DOHH2 (cell line): Measurements from ENCODE around the gene TRIB2.

Source experiments
- H3F3A ChIP-seq: fragments of 200-600 bp; sonication (generic), shearing (Covaris generic); 2 replicates; pipeline ENCODE4 v1.6.0; 2016; ENCODE audit warnings: antibody characterized with exemption, mild to moderate bottlenecking; ENCODE audit not compliant: control insufficient read depth, insufficient read depth
- H3K27ac ChIP-seq: fragments of 200-600 bp; sonication (generic); 2 replicates; pipeline ENCODE4 v1.5.1; 2014; ENCODE audit warnings: low read depth, mild to moderate bottlenecking, low read length, moderate library complexity
- H3K27me3 ChIP-seq: fragments of 200-600 bp; sonication (generic); 2 replicates; pipeline ENCODE4 v1.6.1; 2014; ENCODE audit warnings: mild to moderate bottlenecking, low read length, mixed read lengths; ENCODE audit not compliant: control insufficient read depth
- H3K36me3 ChIP-seq: fragments of 200-600 bp; sonication (generic); 2 replicates; pipeline ENCODE4 v1.6.1; 2014; ENCODE audit warnings: mild to moderate bottlenecking, low read length, moderate library complexity, mixed read lengths; ENCODE audit not compliant: control insufficient read depth
- H3K4me1 ChIP-seq: fragments of 200-600 bp; sonication (generic); 2 replicates; pipeline ENCODE4 v1.6.1; 2014; ENCODE audit warnings: mild to moderate bottlenecking, low read length, mixed read lengths; ENCODE audit not compliant: control insufficient read depth
- H3K4me2 ChIP-seq: fragments of 200-600 bp; sonication (generic); 2 replicates; pipeline ENCODE4 v1.6.0; 2014; ENCODE audit warnings: mild to moderate bottlenecking, low read length, moderate library complexity
- H3K4me3 ChIP-seq: fragments of 200-600 bp; sonication (generic); 2 replicates; pipeline ENCODE4 v1.5.1; 2014; ENCODE audit warnings: mild to moderate bottlenecking, low read length, mixed read lengths
- H3K79me2 ChIP-seq: fragments of 200-600 bp; sonication (generic); 2 replicates; pipeline ENCODE4 v1.6.1; 2014; ENCODE audit warnings: mild to moderate bottlenecking, low read length, mixed read lengths; ENCODE audit not compliant: control insufficient read depth
- H3K9me2 ChIP-seq: fragments of 200-600 bp; sonication (generic); replicated peaks from 2 replicates; pipeline ENCODE4 v1.6.1; 2014; ENCODE audit warnings: mild to moderate bottlenecking, low read length, mixed read lengths; ENCODE audit not compliant: control insufficient read depth
- H3K9me3 ChIP-seq: fragments of 200-600 bp; sonication (generic); 2 replicates; pipeline ENCODE4 v1.6.1; 2014; ENCODE audit warnings: antibody characterized with exemption, low read length, mixed read lengths; ENCODE audit not compliant: control insufficient read depth, insufficient read depth
- H4K20me1 ChIP-seq: fragments of 200-600 bp; sonication (generic); 2 replicates; pipeline ENCODE4 v1.6.0; 2014; ENCODE audit warnings: low read depth, mild to moderate bottlenecking, antibody characterized with exemption, low read length, moderate library complexity; ENCODE audit not compliant: control insufficient read depth, insufficient read depth
- EZH2phosphoT487 ChIP-seq: fragments of 200-600 bp; sonication (generic); IDR thresholded peaks from 2 replicates; pipeline ENCODE4 v1.6.1; 2017; ENCODE audit warnings: borderline replicate concordance, mild to moderate bottlenecking, antibody characterized with exemption, low read length, moderate library complexity, mixed read lengths
- TF ChIP-seq, protein P1 (sequence below): fragments of 200-600 bp; sonication (generic); IDR thresholded peaks from one replicate; pipeline ENCODE4 v1.5.1; 2014; ENCODE audit warnings: antibody characterized with exemption, mild to moderate bottlenecking, low read depth, low read length; ENCODE audit not compliant: poor library complexity, severe bottlenecking

The TRIB2 gene

DNA sequence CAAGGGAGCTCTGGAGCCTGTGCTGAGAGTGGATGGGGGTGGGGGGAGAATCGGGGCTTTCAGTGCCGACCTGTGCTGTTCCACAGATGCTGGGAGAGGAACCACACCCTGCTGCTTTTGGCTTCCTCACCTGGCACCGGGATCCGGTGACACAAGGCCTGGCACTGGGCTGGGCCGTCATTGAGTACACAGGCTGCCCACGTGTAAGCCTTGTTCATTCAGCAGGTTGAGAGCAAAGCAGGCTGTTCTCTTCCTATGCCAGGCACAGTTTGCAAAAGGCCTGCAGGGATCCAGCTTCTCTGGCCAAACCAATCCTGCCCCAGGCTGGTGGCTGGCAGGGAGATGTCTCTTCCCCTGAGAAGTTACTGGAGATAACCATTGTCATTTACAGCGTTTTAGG, 17.1 kb downstream of the TRIB2 start:
- Histone ChIP-seq H3K4me3 (no peak overlapping the region), H3K9me2 (no peaks in the 10 kb centered on the region), H4K20me1 (peaks cover 8% of the 10 kb centered on the region; the same call in 1 of the 2 replicates), H3F3A (0 out of 2 replicates have a peak, but pooled peaks cover under 1% of the 10 kb centered on the region), H3K27me3 (no peaks in the 10 kb centered on the region), H3K4me1 (peaks cover 23% of the 10 kb centered on the region), H3K4me2 (no peak overlapping the region), H3K27ac (no peak overlapping the region), H3K79me2 (peaks cover 59% of the 10 kb centered on the region), H3K9me3 (no peaks in the 10 kb centered on the region), H3K36me3 (peaks cover 73% of the 10 kb centered on the region)
- no peak for TF ChIP-seq EZH2phosphoT487
- TF ChIP-seq, protein P1, sequence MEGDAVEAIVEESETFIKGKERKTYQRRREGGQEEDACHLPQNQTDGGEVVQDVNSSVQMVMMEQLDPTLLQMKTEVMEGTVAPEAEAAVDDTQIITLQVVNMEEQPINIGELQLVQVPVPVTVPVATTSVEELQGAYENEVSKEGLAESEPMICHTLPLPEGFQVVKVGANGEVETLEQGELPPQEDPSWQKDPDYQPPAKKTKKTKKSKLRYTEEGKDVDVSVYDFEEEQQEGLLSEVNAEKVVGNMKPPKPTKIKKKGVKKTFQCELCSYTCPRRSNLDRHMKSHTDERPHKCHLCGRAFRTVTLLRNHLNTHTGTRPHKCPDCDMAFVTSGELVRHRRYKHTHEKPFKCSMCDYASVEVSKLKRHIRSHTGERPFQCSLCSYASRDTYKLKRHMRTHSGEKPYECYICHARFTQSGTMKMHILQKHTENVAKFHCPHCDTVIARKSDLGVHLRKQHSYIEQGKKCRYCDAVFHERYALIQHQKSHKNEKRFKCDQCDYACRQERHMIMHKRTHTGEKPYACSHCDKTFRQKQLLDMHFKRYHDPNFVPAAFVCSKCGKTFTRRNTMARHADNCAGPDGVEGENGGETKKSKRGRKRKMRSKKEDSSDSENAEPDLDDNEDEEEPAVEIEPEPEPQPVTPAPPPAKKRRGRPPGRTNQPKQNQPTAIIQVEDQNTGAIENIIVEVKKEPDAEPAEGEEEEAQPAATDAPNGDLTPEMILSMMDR, result no peak

DNA sequence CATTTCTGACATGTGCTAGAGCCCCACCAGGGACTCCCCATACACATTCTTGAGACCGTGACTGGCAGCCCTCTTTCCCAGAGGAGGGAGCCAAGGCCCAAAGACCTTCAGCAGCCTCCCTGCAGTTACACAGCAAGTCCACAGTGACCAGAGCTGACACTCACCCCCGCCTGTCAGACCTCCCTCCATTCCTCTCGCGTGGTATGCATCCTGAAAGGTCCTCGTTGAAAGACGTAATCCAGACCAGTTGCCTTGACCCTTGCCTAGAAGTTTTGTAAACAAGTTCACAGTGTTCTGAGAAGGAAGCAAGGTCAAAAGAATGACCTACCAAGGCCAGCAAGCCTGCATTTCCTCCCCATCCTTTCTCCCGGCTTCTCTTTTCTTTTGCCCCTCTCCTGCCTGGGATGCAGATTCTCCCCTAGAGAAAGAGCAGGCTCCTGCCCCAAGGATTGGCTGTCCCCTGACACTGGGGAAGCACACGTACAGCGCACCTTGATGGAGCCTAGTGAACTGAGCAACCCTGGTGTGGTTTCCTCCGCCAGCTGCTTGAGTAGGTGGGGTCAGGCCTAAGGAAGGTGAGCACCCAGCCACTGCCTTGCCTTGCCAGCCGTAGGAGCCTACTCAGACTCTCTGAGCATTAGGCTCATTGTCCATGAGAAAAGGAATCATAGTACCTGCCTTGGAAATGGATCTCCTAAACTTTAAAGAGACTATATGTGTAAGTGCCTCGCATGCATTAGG, 18.3 kb downstream of the TRIB2 start:
- H3K27me3 ChIP-seq, result no peaks in the 10 kb centered on the region

DNA sequence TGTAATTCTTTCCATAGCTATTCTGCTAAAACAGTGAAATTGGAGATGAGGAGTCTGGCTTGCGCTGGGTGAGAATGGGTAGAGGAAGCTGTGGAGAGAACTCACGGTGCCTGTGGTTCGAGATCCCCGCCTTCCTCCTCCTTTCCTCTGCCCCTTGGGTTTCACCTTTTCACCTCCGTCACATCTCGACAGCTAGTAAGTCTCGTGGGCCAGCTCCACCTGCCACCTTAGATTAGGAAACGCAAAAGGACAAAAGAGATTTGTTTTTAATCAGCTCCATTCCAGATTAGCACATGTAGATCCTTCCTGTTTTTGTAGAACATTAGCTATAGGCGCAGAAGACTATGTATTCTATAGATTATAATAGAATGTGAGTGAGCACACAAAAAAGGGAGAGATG, 20.6 kb downstream of the TRIB2 start:
- no peak for TF ChIP-seq EZH2phosphoT487
- TF ChIP-seq, protein P1, result no peak
- H4K20me1 ChIP-seq, result no peaks in the 10 kb centered on the region
- no peak overlapping the region for H3K4me2 ChIP-seq
- no peak overlapping the region for H3K27ac ChIP-seq
- no peaks in the 10 kb centered on the region for H3K9me3 ChIP-seq
- no peaks in the 10 kb centered on the region for H3K4me1 ChIP-seq
- H3K9me2 ChIP-seq, result no peaks in the 10 kb centered on the region
- H3K4me3 ChIP-seq, result no peak overlapping the region
- no peaks in the 10 kb centered on the region for H3F3A ChIP-seq
- H3K36me3 ChIP-seq, result peaks cover 74% of the 10 kb centered on the region
- no peaks in the 10 kb centered on the region for H3K27me3 ChIP-seq
- H3K79me2 ChIP-seq, result peaks cover 24% of the 10 kb centered on the region

More for the DNA sequence above, 18.3 kb downstream of the TRIB2 start:
- H3K27ac ChIP-seq, result no peak overlapping the region
- peaks cover 73% of the 10 kb centered on the region for H3K36me3 ChIP-seq
- no peaks in the 10 kb centered on the region for H3K9me2 ChIP-seq
- H4K20me1 ChIP-seq, result peaks cover 5% of the 10 kb centered on the region; the same call in 1 of the 2 replicates
- H3F3A ChIP-seq, result no peaks in the 10 kb centered on the region
- H3K4me2 ChIP-seq, result no peak overlapping the region
- peaks cover 46% of the 10 kb centered on the region for H3K79me2 ChIP-seq
- no peak for TF ChIP-seq EZH2phosphoT487
- TF ChIP-seq, protein P1, result no peak
- H3K4me1 ChIP-seq, result peaks cover 18% of the 10 kb centered on the region
- H3K4me3 ChIP-seq, result no peak overlapping the region
- H3K9me3 ChIP-seq, result no peaks in the 10 kb centered on the region
